DMS 273 treated with DMSO at 0.1 percent for 48 hours (cell line): ENCODE measurements around the gene CCDC3.
"Not testable (repeated sequence)": the region's sequence is repeated elsewhere in the genome, so short reads cannot be mapped to it uniquely, and the experiment has no call there.

ENCODE experiments used
- DNase-seq: peaks from one replicate; lab custom pipeline; 2025; lab: John Stamatoyannopoulos, UW

CCDC3 gene

DNA sequence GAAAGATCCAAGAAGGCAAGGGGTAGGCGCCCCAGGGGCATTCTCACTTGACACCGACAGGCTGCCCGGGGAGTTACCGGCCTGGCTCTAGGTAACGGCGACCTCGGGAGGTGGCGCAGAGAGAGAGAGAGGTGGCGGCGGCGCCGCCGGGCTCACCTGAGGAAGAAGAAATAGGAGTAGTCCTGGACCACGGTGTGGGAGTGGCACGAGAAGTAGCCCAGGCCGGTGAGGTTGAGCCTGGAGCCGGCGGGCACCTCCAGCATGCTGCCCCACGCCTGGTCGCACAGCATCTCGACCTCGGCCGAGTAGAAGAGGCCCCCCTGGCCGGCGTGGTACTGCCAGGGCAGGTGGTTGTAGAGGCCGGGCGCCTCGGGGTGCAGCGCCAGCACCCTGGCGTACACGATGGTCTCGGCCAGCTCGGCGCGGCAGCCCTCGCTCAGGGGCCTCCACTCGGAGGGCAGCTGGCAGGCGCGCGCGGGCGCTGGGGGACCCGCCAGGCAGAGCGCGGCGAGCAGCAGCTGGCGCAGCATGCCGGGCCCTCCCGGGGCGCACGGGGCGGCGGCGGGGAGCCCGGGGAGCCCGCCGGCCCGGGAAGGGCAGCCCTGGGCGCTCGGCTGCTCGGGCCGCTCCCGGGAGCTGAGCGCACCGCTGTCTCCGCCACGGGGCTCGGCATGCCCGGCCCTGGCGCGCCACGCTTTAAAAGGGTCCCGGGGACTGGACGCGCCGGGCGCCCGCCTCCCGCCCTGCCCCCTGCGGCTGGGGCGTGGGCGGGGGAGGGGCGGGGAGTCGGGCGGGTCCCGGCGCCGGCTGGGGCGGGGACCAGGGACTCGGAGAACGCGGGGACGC lies at the start of gene CCDC3:
TSS of gene CCDC3 (minus strand) at position 673 of the 846 bp plus-strand sequence. CDS start at position 530, 143 bp downstream.
- no peak for DNase-seq

- no peak for DNase-seq
Observed at GRCh38 chr10:13051126-13051694, 49.7 kb upstream of the CCDC3 start.

- no peak for DNase-seq
Observed at GRCh38 chr10:13049774-13050420, 48.4 kb upstream of the CCDC3 start.

DNA sequence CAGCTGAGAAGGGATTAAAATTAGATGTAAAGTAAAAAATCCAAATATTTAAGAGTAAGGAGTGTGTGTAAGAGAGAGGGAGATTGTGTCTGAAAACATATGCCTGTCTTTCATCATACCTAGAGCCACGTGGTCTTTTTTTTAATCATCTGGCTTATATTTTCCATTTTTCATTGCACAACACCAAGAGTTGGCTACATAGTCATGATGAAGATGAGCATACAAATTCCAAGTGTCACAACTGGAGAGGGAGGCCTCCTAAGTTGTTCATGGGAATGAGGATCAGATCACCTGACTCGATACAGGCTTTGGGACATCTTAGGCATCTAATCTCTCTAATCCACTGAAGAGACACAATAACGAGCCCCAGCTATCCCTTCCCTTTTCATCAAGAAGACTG lies 47.2 kb upstream of the CCDC3 start:
- no peak for DNase-seq

GRCh38 chr10:13047529-13048206 lies 46.2 kb upstream of the CCDC3 start:
- no peak for DNase-seq

- no peak for DNase-seq
Observed at GRCh38 chr10:13046851-13047528, 45.5 kb upstream of the CCDC3 start.

GRCh38 chr10:13043520-13043919 lies 42.0 kb upstream of the CCDC3 start:
- no peak for DNase-seq

GRCh38 chr10:13039761-13040160 lies 38.2 kb upstream of the CCDC3 start:
- no peak for DNase-seq

- DNase-seq = no peak
Observed at GRCh38 chr10:13038391-13038790, 36.9 kb upstream of the CCDC3 start.

- DNase-seq = no peak
Observed at GRCh38 chr10:13037832-13038231, 36.3 kb upstream of the CCDC3 start.

GRCh38 chr10:13036841-13037240 lies 35.3 kb upstream of the CCDC3 start:
- no peak for DNase-seq

- DNase-seq = not testable (repeated sequence)
Observed at GRCh38 chr10:13035731-13036130, 34.2 kb upstream of the CCDC3 start.

GRCh38 chr10:13026873-13027272 lies 25.4 kb upstream of the CCDC3 start:
- DNase-seq = no peak

GRCh38 chr10:13023754-13024153 lies 22.2 kb upstream of the CCDC3 start:
- no peak for DNase-seq

DNA sequence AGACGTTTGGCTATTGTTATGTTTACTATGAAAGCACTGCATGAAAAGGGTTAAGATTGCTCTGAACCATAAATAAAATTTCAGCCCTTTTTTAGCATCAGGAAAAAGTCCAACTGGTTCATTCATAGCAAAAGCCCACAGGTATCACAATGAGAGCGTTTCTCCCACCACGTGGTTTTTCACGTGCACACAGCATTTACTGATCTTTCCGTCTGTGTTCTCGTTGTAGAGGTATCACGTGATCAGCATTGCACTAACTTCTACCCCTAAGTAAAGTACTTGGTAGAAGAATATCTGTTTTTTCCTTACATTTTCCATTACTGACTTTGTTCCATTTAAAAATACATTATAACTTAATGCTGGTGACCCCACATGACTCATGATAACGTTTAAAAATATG lies 17.8 kb upstream of the CCDC3 start:
- DNase-seq = no peak

DNA sequence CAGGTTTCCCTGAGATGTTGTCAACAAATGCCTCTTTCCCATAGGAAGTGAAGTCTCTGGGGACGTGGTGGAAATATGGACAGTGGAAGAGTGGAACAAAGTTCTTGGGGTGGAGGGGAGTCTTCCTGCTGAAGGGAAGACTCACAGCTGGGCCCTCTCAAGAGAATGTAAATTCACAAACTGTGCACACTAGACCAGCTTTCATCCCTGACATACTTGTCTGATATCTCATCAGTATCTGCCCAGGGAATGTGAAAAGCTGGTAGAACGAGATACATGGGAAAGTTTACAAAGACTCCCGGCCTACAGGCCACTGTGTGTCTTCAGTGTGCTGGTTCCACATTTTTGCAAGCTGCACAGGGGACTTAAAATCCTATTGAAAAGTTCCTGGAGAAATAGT lies 16.7 kb upstream of the CCDC3 start:
- no peak for DNase-seq

DNA sequence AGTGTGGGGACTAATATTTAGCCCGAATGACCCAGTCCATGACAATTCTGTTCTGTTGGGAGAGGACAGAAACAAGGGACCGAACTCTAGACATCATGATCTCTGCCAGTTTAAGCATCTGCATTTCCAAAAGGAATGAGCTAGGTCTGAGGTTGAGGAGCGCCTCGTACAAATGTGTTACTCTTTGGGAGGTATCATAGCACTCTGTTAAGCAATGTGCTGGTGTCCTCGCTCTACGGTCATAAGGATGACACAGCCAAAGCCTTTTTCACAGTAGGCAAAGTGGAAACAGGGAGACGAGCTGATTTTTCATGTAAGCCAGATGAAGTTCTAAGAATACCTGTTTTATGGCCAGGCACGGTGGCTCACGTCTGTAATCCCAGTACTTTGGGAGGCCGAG lies 15.4 kb upstream of the CCDC3 start:
- no peak for DNase-seq

DNA sequence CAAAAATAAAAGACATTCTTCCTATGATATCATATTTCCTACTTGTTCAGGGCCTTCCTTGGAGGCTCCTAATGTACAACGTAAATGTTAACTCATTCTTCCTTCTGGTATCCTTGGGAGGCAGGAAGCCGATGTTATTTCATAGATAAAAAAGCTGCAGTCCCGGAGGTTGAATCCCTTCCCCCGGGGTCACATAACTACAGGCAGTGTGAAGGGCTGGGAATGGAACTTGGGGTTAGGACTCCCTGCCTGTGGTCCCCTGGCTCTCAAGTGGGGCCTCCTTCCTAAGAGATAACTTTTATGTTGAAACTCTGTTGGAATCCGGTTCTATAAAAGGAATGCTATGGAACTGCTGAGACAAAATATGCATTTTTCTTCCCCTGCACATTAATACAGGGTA lies 14.9 kb upstream of the CCDC3 start:
- no peak for DNase-seq

GRCh38 chr10:13006037-13006436 lies 4.5 kb upstream of the CCDC3 start:
- DNase-seq = no peak

- DNase-seq = no peak
Observed at GRCh38 chr10:13003759-13004158, 2.2 kb upstream of the CCDC3 start.

GRCh38 chr10:13003004-13003403 lies 1.5 kb upstream of the CCDC3 start:
- DNase-seq = no peak

DNA sequence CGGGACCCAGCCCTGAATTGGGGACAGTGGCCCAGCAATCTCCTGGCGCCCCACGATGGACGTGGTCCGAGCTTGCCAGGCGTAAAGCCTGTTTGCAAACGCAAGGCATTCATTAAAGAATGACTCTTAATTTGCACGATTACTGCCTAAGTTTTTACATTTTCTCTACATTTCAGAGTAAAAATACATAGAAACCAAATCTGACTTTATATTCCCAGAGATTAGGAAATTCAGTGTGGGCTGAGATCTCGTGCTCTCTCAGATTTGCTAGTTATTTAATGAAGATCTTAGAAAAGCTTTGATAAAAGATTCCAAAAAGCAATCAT lies 337 bp upstream of the CCDC3 start:
- no peak for DNase-seq
